Ascending aorta (tissue), 2 donors: ENCODE results near the gene LYRM1. TPM values are rescaled to one million over a fixed set of nuclear protein-coding genes. Genes with fewer than 3 reads are reported as not detected.
"Not testable (repeated sequence)": the region's sequence is repeated elsewhere in the genome, so short reads cannot be mapped to it uniquely, and the experiment has no call there.

Experiments
- DNase-seq, 2 donors: peaks; one replicate each; pipeline ENCODE4 v3.0.0-alpha.2; 2019; ENCODE audit warnings: low spot score in 2 of 2
- H3K27ac ChIP-seq, 2 donors: fragments of 200-600 bp; sonication (generic); one replicate each; pipeline ENCODE4 v1.5.1; 2016 to 2017; ENCODE audit warnings: mild to moderate bottlenecking in 1 of 2
- H3K27me3 ChIP-seq: fragments of 200-600 bp; sonication (generic); one replicate; pipeline ENCODE4 v1.5.1; 2017
- H3K36me3 ChIP-seq, 2 donors: fragments of 200-600 bp; sonication (generic); one replicate each; pipeline ENCODE4 v1.5.1; 2016
- H3K4me1 ChIP-seq, 2 donors: fragments of 200-600 bp; sonication (generic); one replicate each; pipeline ENCODE4 v1.5.1; 2016 to 2017; ENCODE audit warnings: mild to moderate bottlenecking in 1 of 2
- H3K4me3 ChIP-seq, 2 donors: fragments of 200-600 bp; sonication (generic); one replicate each; pipeline ENCODE4 v1.5.1; 2016 to 2017; ENCODE audit warnings: mild to moderate bottlenecking in 1 of 2
- H3K9me3 ChIP-seq, 2 donors: fragments of 200-600 bp; sonication (generic); one replicate each; pipeline ENCODE4 v1.5.1; 2016
- CTCF ChIP-seq, 3 experiments: fragments of 200-600 bp in 2 of 3; fragments of 450-650 bp in 1 of 3; sonication (generic) in 2 of 3; IDR thresholded peaks; one replicate each; pipeline ENCODE4 v1.5.1; 2016 to 2019; ENCODE audit warnings: antibody characterized with exemption in 3 of 3, mild to moderate bottlenecking in 1 of 3, moderate library complexity in 1 of 3
- intact Hi-C: fragments of 100-400 bp; cut with DNase I; formaldehyde crosslinking; loops from one replicate; pipeline ENCODE4 v1.15.1; 2023
- total RNA-seq: library from RNA; depleted of rRNA; stranded (reverse); fragments of >200 nt; gene quantifications from one replicate; pipeline ENCODE4 v1.1.0, GENCODE V29; 2016

The LYRM1 gene
- total RNA-seq, 1 donor from 2014 or later, result 3.9 TPM

- H3K9me3 ChIP-seq, result no peaks in the 10 kb centered on the region
- no peak for TF ChIP-seq CTCF (IDR thresholded peaks at IDR 0.05)
- DNase-seq, result no peak
- H3K4me3 ChIP-seq, result no peak overlapping the region
- no peak overlapping the region for H3K27ac ChIP-seq
- H3K36me3 ChIP-seq, result peaks cover 4 to 20% of the 10 kb centered on the region in 2 donors
- no peaks in the 10 kb centered on the region for H3K4me1 ChIP-seq
- no peaks in the 10 kb centered on the region for H3K27me3 ChIP-seq
- intact Hi-C loops, result no loop called here
Measured at GRCh38 chr16:20920091-20920490, 19.5 kb downstream of the LYRM1 start.

- Histone ChIP-seq H3K36me3 (peaks cover 9 to 20% of the 10 kb centered on the region in 2 donors), H3K27ac (no peak overlapping the region), H3K4me3 (no peak overlapping the region), H3K4me1 (no peaks in the 10 kb centered on the region), H3K9me3 (no peaks in the 10 kb centered on the region), H3K27me3 (no peaks in the 10 kb centered on the region)
- DNase-seq, result no peak
- intact Hi-C loops, result no loop called here
- no peak for TF ChIP-seq CTCF (IDR thresholded peaks at IDR 0.05)
Measured at GRCh38 chr16:20920799-20921198, 20.2 kb downstream of the LYRM1 start.

- no peaks in the 10 kb centered on the region for H3K4me1 ChIP-seq
- H3K9me3 ChIP-seq, result no peaks in the 10 kb centered on the region
- peaks cover 9 to 20% of the 10 kb centered on the region in 2 donors for H3K36me3 ChIP-seq
- no peak overlapping the region for H3K27ac ChIP-seq
- H3K27me3 ChIP-seq, result no peaks in the 10 kb centered on the region
- no peak for TF ChIP-seq CTCF (IDR thresholded peaks at IDR 0.05)
- no peak for DNase-seq
- intact Hi-C loops, result no loop called here
- no peak overlapping the region for H3K4me3 ChIP-seq
Measured at GRCh38 chr16:20923876-20924275, 23.3 kb downstream of the LYRM1 start.

- TF ChIP-seq CTCF (IDR thresholded peaks at IDR 0.05), result no peak
- H3K4me3 ChIP-seq, result no peak overlapping the region
- no peaks in the 10 kb centered on the region for H3K27me3 ChIP-seq
- intact Hi-C loops, result no loop called here
- no peaks in the 10 kb centered on the region for H3K9me3 ChIP-seq
- H3K36me3 ChIP-seq, result peaks cover 6 to 20% of the 10 kb centered on the region in 2 donors
- no peak overlapping the region for H3K27ac ChIP-seq
- peaks cover 6 to 9% of the 10 kb centered on the region in 2 donors for H3K4me1 ChIP-seq
- DNase-seq, result no peak
Measured at GRCh38 chr16:20925751-20926150, 25.2 kb downstream of the LYRM1 start.

- Histone ChIP-seq H3K4me3 (no peak overlapping the region), H3K27me3 (no peaks in the 10 kb centered on the region), H3K36me3 (peaks cover 6 to 8% of the 10 kb centered on the region in 2 donors), H3K27ac (no peak overlapping the region), H3K9me3 (no peaks in the 10 kb centered on the region), H3K4me1 (peaks cover 6 to 14% of the 10 kb centered on the region in 2 donors)
- no peak for DNase-seq
- TF ChIP-seq CTCF (IDR thresholded peaks at IDR 0.05), result no peak
- intact Hi-C loops, result no loop called here
Measured at GRCh38 chr16:20928774-20929411, 28.3 kb downstream of the LYRM1 start.

- DNase-seq, result peak in 1 of 2 donors; percentile 78
Measured at GRCh38 chr16:20929676-20930364, 29.2 kb downstream of the LYRM1 start.

More at GRCh38 chr16:20929676-20930364, 29.2 kb downstream of the LYRM1 start:
- H3K9me3 ChIP-seq, intact Hi-C loops, H3K36me3 ChIP-seq, H3K4me3 ChIP-seq, H3K27me3 ChIP-seq: not testable (repeated sequence)
- Histone ChIP-seq H3K4me1 (peaks cover 6 to 14% of the 10 kb centered on the region in 2 donors), H3K27ac (peak overlapping the region; percentile 52 to 82)
